ENCODE data around the gene UBE2B.

Gene UBE2B

GRCh38 chr5:134437340-134437846 is 66.0 kb downstream of the UBE2B start:
- no peak for DNase-seq

DNA sequence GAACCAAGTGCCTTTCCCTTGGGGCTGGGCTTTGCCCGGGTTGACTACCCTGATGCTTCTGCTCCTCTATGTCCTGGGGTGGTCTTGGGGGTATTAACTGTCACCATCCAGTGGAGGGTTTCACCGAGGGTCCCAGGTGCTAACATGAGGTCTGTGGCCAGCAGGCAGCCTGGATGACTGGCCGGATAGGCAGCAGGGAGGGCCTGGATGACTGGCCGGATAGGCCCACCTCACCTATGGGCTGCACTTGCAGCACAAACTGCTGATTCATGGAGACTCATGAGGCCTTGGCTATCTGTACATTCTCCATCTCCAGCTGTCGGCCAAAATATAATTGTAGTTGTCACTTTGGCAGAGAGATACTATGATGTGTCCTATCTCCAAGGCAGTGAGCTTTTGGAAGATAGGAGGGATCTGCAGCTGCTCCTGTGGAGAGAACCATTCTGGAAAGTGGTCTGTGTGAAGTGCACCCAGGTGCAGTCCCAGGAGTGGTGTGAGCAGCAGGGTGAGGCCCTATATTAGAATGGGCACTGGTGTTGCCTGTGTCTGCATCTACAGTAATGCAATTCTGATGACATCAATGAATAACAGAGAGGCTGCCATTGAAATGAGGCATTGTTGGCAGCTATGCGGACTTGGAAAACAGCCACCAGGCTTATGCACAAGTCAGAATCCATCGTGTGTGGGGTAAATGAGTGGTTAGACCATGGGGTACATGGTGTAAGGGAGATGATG is 66.6 kb downstream of the UBE2B start:
- peak in 6 of 58 donors; percentile 10 to 47 (median 22) for DNase-seq

DNA sequence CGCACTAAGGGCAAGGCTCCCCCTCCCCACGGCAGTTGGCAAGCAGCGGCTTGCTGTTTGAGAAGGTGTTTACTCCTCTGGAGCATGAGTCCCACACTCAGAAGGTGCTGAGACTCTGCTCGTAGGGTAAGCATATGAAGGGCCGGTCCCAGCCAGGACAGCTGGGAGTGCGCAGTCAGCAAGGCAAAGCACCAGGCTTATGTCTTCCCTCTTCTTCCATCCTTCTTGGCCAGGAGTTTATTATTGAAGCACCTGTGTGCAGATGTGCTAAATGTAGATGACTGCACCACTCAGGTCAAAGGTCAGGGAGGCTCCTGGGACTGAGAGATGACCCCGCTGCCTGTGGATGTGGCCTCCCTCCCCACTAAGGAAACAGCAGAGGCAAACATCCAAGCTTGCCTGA is 67.4 kb downstream of the UBE2B start:
- no peak for DNase-seq

GRCh38 chr5:134439210-134439654 is 67.9 kb downstream of the UBE2B start:
- peak in 22 of 58 donors; percentile 11 to 59 (median 20) for DNase-seq

DNA sequence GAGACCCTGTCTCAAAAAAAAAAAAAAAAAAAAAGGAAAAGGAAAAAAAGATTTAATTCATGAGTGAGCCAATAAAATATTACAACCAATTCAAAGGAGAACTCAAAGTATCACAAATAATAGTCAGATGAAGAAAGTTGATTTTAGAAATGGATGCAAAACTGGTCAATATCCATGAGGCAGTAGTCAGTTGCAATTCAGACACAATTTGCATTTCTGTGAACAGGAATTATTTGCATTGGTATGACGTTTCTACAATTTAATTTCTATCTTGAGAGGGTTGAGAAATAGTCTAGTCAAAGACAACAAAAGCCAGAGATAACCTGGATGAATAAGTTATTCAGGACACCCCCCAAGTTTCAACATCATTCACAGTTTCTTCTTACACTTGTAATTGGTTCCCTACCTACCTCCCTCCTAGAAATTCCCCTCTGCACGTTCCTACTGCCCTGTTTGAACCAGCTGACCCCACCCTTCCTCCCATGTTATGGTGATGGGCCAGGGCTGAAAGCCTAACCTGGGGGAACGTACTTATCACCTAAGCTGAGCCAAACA is 68.9 kb downstream of the UBE2B start:
- no peak for DNase-seq
